Mesothelial cell of epicardium (in vitro differentiated cells): ENCODE data around the gene BEAN1. TPM values are rescaled to one million over a fixed set of nuclear protein-coding genes. Genes with fewer than 3 reads are reported as not detected.
A peak's percentile ranks its signal among the peaks of the same experiment; 100 is the strongest.

ENCODE experiments used
- DNase-seq, 2 experiments: peaks; one replicate each; pipeline ENCODE4 v3.0.0; 2021; ENCODE audit warnings: low spot score in 2 of 2; ENCODE audit not compliant: unreplicated experiment in 2 of 2
- H3K27ac Mint-ChIP-seq: 2 replicates; pipeline ENCODE4 v1.8.0; 2021; ENCODE audit warnings: mixed read lengths
- H3K27me3 Mint-ChIP-seq: 2 replicates; pipeline ENCODE4 v1.8.0; 2021; ENCODE audit warnings: low read depth, mixed read lengths
- H3K36me3 Mint-ChIP-seq: 2 replicates; pipeline ENCODE4 v1.8.0; 2021; ENCODE audit warnings: mixed read lengths
- H3K4me1 Mint-ChIP-seq: 2 replicates; pipeline ENCODE4 v1.8.0; 2021; ENCODE audit warnings: mixed read lengths
- H3K4me3 Mint-ChIP-seq: 2 replicates; pipeline ENCODE4 v1.8.0; 2021; ENCODE audit warnings: mild to moderate bottlenecking, moderate library complexity, mixed read lengths
- H3K9me3 Mint-ChIP-seq: 2 replicates; pipeline ENCODE4 v1.8.0; 2021; ENCODE audit warnings: mixed read lengths
- total RNA-seq: library from RNA; stranded (reverse); gene quantifications from 3 replicates; pipeline ENCODE4 v1.2.1, GENCODE V29; 2021
- TF ChIP-seq, protein P1 (sequence below): fragments of 200-600 bp; sonication (generic); IDR thresholded peaks from one replicate; pipeline ENCODE4 v1.5.0; 2021; ENCODE audit warnings: antibody characterized with exemption; ENCODE audit not compliant: unreplicated experiment

BEAN1 gene
- total RNA-seq, 1 donor from 2014 or later, result 1.1 TPM

DNA sequence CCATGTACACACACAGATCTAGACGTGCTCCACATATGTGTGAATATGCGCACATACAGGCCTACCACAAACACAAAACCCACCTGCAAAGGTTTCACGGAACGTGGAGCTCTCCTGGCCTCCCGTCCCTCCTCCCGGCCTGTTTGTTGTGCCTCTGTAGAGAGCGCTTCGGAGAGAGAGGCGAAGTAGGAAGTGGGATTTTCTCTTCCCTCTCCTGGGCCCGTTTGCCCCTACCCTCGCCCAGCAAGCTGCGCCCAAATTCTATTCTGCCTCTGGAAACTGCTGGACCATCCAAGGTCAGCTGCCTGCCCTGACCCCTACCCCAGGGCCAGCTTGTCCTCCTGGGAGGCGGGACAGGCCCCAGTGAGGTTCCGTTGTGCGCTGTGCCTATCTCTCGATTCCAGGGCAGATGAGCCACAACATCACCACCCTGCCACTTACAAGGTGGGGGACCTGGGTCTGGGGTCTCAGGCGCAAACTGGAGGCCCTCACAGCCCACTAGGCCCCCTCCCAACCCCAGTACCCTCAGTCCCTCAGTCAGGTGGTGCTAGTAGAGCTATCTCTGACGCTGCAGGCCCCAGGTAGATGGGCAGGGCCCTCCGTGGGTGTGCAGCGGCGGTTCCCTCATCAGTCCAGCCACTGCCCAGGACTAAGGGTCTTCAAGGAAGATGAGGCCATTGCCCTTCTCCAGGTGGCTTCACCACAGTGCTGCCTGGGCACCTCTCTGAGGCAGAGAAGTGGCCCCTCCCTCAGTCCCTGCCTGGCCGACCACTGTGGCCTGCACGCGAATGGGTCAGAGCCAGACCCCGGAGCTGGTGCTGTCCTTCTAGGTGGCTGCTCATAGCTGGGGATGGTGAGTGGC lies 54.2 kb downstream of the BEAN1 start:
- TF ChIP-seq, protein P1, sequence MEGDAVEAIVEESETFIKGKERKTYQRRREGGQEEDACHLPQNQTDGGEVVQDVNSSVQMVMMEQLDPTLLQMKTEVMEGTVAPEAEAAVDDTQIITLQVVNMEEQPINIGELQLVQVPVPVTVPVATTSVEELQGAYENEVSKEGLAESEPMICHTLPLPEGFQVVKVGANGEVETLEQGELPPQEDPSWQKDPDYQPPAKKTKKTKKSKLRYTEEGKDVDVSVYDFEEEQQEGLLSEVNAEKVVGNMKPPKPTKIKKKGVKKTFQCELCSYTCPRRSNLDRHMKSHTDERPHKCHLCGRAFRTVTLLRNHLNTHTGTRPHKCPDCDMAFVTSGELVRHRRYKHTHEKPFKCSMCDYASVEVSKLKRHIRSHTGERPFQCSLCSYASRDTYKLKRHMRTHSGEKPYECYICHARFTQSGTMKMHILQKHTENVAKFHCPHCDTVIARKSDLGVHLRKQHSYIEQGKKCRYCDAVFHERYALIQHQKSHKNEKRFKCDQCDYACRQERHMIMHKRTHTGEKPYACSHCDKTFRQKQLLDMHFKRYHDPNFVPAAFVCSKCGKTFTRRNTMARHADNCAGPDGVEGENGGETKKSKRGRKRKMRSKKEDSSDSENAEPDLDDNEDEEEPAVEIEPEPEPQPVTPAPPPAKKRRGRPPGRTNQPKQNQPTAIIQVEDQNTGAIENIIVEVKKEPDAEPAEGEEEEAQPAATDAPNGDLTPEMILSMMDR, result no peak
- no peaks in the 10 kb centered on the region for H3K27me3 Mint-ChIP-seq
- no peaks in the 10 kb centered on the region for H3K9me3 Mint-ChIP-seq
- H3K27ac Mint-ChIP-seq, result no peak overlapping the region
- no peak overlapping the region for H3K4me3 Mint-ChIP-seq
- H3K4me1 Mint-ChIP-seq, result peaks cover 21% of the 10 kb centered on the region
- H3K36me3 Mint-ChIP-seq, result no peaks in the 10 kb centered on the region
- peak in 1 of 2 experiments; percentile 33 for DNase-seq

DNA sequence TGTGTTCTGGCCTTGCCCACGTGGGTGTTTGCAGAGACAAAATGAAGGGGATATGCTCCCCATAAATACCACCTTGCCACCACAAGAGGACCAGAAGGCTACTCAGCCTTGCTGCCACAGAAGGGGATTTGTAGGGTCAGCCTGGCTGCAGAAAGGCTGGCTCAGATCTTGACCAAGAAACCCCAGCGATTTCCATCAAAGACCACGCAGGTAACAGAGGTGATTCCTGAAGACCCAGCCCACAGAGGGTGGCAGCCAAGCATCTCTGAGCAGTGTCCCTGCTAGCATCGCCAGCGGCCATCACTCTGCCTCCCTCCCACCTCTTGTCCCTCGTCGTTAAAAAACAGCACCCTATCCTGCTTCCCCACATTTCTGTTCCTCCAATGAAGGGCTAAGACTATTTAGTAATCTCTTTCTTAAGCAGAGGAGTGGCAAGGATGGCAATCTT lies 54.9 kb downstream of the BEAN1 start:
- H3K9me3 Mint-ChIP-seq, result no peaks in the 10 kb centered on the region
- peak overlapping the region; percentile 12 for H3K27ac Mint-ChIP-seq
- no peaks in the 10 kb centered on the region for H3K27me3 Mint-ChIP-seq
- peak in 1 of 2 experiments; percentile 27 for DNase-seq
- peaks cover 25% of the 10 kb centered on the region for H3K4me1 Mint-ChIP-seq
- no peaks in the 10 kb centered on the region for H3K36me3 Mint-ChIP-seq
- no peak overlapping the region for H3K4me3 Mint-ChIP-seq
- TF ChIP-seq, protein P1, result no peak

DNA sequence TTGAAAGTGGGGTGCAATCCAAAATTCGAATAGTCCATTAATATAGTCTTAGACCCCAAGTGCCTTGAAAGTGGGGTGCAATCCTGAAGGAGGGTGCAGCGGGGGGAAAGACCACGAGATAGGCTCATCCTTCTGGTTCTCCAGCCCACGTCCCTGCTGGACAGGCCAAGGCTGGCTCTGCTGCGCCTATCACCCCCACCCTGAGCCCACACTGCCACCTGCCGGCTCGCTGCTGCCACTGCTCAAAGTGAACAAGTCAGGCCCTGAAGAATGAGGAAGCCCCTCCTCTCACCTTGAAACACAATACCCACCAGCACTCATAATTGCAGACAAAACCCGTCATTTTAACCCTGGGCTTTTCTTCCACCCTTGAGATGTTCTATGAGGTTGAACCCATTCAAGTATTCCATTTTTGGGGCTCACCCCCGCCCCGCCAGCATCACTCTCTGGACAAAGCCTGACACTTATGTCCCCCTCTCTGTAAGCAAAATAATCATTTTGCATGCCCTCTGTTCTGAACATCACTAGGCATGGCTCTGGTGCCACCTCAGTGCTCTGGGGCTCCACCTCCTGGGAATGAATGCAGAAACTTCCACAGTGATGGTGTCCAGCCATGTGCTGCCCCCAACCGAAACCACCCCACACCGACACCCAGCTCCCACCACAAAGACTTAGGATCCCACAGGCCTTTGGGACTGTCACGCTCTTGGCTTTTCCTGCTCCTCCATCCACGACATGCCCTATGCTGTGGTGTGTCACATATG lies 56.8 kb downstream of the BEAN1 start:
- TF ChIP-seq, protein P1, result peak; percentile 80

GRCh38 chr16:66484453-66485213 lies 57.5 kb downstream of the BEAN1 start:
- Mint-ChIP-seq H3K4me1 (peaks cover 26% of the 10 kb centered on the region), H3K27ac (no peak overlapping the region), H3K4me3 (no peak overlapping the region), H3K36me3 (no peaks in the 10 kb centered on the region), H3K9me3 (no peaks in the 10 kb centered on the region), H3K27me3 (no peaks in the 10 kb centered on the region)
- peak in 1 of 2 experiments; percentile 31 for DNase-seq
- TF ChIP-seq, protein P1, result no peak

More for the DNA sequence above, 56.8 kb downstream of the BEAN1 start:
- peak; percentile 66 to 90 for DNase-seq
- Mint-ChIP-seq H3K27ac (peak overlapping the region; percentile 7), H3K36me3 (no peaks in the 10 kb centered on the region), H3K4me1 (peaks cover 26% of the 10 kb centered on the region), H3K27me3 (no peaks in the 10 kb centered on the region), H3K9me3 (no peaks in the 10 kb centered on the region), H3K4me3 (no peak overlapping the region)

GRCh38 chr16:66485376-66485775 lies 58.3 kb downstream of the BEAN1 start:
- no peaks in the 10 kb centered on the region for H3K9me3 Mint-ChIP-seq

More at GRCh38 chr16:66485376-66485775, 58.3 kb downstream of the BEAN1 start:
- Mint-ChIP-seq H3K36me3 (no peaks in the 10 kb centered on the region), H3K27ac (no peak overlapping the region), H3K4me1 (peaks cover 26% of the 10 kb centered on the region), H3K27me3 (no peaks in the 10 kb centered on the region), H3K4me3 (no peak overlapping the region)
- peak in 1 of 2 experiments; percentile 36 for DNase-seq
- TF ChIP-seq, protein P1, result no peak
